Measurements from ENCODE around the gene FRA10AC1. TPM values are rescaled to one million over a fixed set of nuclear protein-coding genes. Genes with fewer than 3 reads are reported as not detected.

The FRA10AC1 gene
- total RNA-seq, 6 donors from 2014 or later: 7.4 to 28.9 (median 12.2) TPM

GRCh38 chr10:93620925-93621324 is 81.5 kb downstream of the FRA10AC1 start:
- ATAC-seq (ENCODE audit: low FRiP score in 2 of 2): no peak
- Histone ChIP-seq H3K27ac (no peak overlapping the region), H3K27me3 (no peaks in the 10 kb centered on the region), H3K36me3 (no peaks in the 10 kb centered on the region), H3K4me1 (no peaks in the 10 kb centered on the region), H3K9me3 (no peaks in the 10 kb centered on the region), H3K4me3 (no peak overlapping the region)
- DNase-seq: no peak
- TF ChIP-seq EP300 (IDR thresholded peaks at IDR 0.05) (no peak), POLR2A (IDR thresholded peaks at IDR 0.05) (no peak), POLR2AphosphoS5 (IDR thresholded peaks at IDR 0.05) (no peak), CTCF (IDR thresholded peaks at IDR 0.05) (no peak)
- WGBS, 2 donors: 77 to 78% methylated on average over 7 of the region's 7 CpGs

Other genes with a start within 250 kb of the FRA10AC1 start
- 100 to 1,000 TPM in 4 of 6 donors, 10 to 100 TPM in 2; 83.9 to 168 (median 129) TPM for gene MYOF, start 220.3 kb downstream of the FRA10AC1 start, total RNA-seq
- gene CEP55, start 206.0 kb downstream of the FRA10AC1 start, total RNA-seq: 1 to 10 TPM in 5 of 6 donors, not detected in 1; 1.3 to 3.3 (median 2.3) TPM
- 10 to 100 TPM in 2 of 6 donors, 1 to 10 TPM in 4; 2.4 to 18.1 (median 7.6) TPM for gene FFAR4, start 135.9 kb downstream of the FRA10AC1 start, total RNA-seq
- gene RBP4, start 101.4 kb downstream of the FRA10AC1 start, total RNA-seq: 10 to 100 TPM; 11.5 to 50.7 (median 28.3) TPM
- gene PDE6C, start 90.1 kb downstream of the FRA10AC1 start, total RNA-seq: not detected
- gene LGI1, start 55.3 kb upstream of the FRA10AC1 start, total RNA-seq: not detected
- gene SLC35G1, start 191.4 kb upstream of the FRA10AC1 start, total RNA-seq: 10 to 100 TPM in 1 of 6 donors, 1 to 10 TPM in 5; 2.4 to 10.5 (median 3.2) TPM